GM12878 (cell line): Measurements from ENCODE around the gene NANOS1. TPM values are rescaled to one million over a fixed set of nuclear protein-coding genes. Genes with fewer than 3 reads are reported as not detected.

Experiments
- ATAC-seq: fragments of 200-7000 bp; cut with Tn5 transposase; 3 replicates; pipeline ENCODE4 v1.9.1; 2020; ENCODE audit warnings: mild to moderate bottlenecking, moderate library complexity
- BruUV-seq: library from RNA; stranded (reverse); fragments of 400-500 nt; replicated peaks from 2 replicates; lab custom pipeline; 2021; lab: Mats Ljungman, UMichigan
- CTCF ChIA-PET: fragments of 300-600 bp; sonication (Branson Sonifier 250); formaldehyde crosslinking; extraction: SDS; loops from one replicate; lab custom pipeline; 2021; ENCODE audit warnings: inconsistent platforms; lab: Yijun Ruan, JAX
- POLR2A ChIA-PET: fragments of 350-600 bp; formaldehyde crosslinking; extraction: SDS; loops from one replicate; lab custom pipeline; 2021; ENCODE audit warnings: inconsistent platforms; lab: Charles Lee
- RAD21 ChIA-PET: fragments of 300-600 bp; sonication (Branson Sonifier 250); formaldehyde crosslinking; loops from one replicate; lab custom pipeline; 2023; ENCODE audit warnings: antibody characterized with exemption; ENCODE audit not compliant: unreplicated experiment; lab: Charles Lee
- SMC1A ChIA-PET: fragments of 300-600 bp; sonication (Branson Sonifier 250); formaldehyde crosslinking; loops from one replicate; lab custom pipeline; 2023; ENCODE audit not compliant: unreplicated experiment, uncharacterized antibody; lab: Charles Lee
- DNase-seq: peaks from one replicate; pipeline ENCODE4 v3.0.0-alpha.2; 2011; ENCODE audit warnings: low read depth, low spot score
- FAIRE-seq: peaks from 3 replicates; lab custom pipeline; 2011; peaks lifted over from hg19 to GRCh38; lab: Jason Lieb, UNC
- H2AFZ ChIP-seq: 2 replicates; pipeline ENCODE4 v1.6.0; 2011; ENCODE audit warnings: low read depth, low read length, control low read depth; ENCODE audit not compliant: control insufficient read depth
- H3K27ac ChIP-seq: 2 replicates; pipeline ENCODE4 v1.5.1; 2011; ENCODE audit warnings: control low read depth; ENCODE audit not compliant: control insufficient read depth, insufficient read depth
- H3K27me3 ChIP-seq, 2 experiments: replicated peaks in 1 of 2; 2 replicates each; pipeline versions ENCODE4 v1.6.0 to v1.6.1; 2011; ENCODE audit warnings: low read length in 1 of 2; ENCODE audit not compliant: control insufficient read depth in 2 of 2, insufficient read depth in 2 of 2
- H3K36me3 ChIP-seq, 2 experiments: 2 replicates each; pipeline ENCODE4 v1.5.1; 2011; ENCODE audit warnings: low read length in 1 of 2; ENCODE audit not compliant: control insufficient read depth in 2 of 2, insufficient read depth in 2 of 2
- H3K4me1 ChIP-seq: 2 replicates; pipeline ENCODE4 v1.6.1; 2011; ENCODE audit warnings: mild to moderate bottlenecking, low read length, moderate library complexity, mixed read lengths; ENCODE audit not compliant: control insufficient read depth, insufficient read depth
- H3K4me2 ChIP-seq: 2 replicates; pipeline ENCODE4 v1.6.0; 2011; ENCODE audit warnings: control low read depth; ENCODE audit not compliant: control insufficient read depth, insufficient read depth
- H3K4me3 ChIP-seq: fragments of 200-600 bp; sonication (generic); 2 replicates; pipeline ENCODE4 v1.5.1; 2016
- H3K79me2 ChIP-seq: 2 replicates; pipeline ENCODE4 v1.6.0; 2011; ENCODE audit warnings: low read length; ENCODE audit not compliant: control insufficient read depth, insufficient read depth
- H3K9ac ChIP-seq: 2 replicates; pipeline ENCODE4 v1.8.0; 2011; ENCODE audit warnings: low read length, control low read depth, mixed read lengths; ENCODE audit not compliant: control insufficient read depth, insufficient read depth
- H3K9me3 ChIP-seq: replicated peaks from 3 replicates; pipeline ENCODE4 v1.5.1; 2011; ENCODE audit warnings: mild to moderate bottlenecking, low read length; ENCODE audit not compliant: control insufficient read depth, insufficient read depth
- H4K20me1 ChIP-seq: 2 replicates; pipeline ENCODE4 v1.6.0; 2011; ENCODE audit not compliant: control insufficient read depth, insufficient read depth
- BMI1 ChIP-seq: fragments of 450-650 bp; IDR thresholded peaks from 2 replicates; pipeline ENCODE4 v1.6.1; 2016; ENCODE audit warnings: mild to moderate bottlenecking, moderate library complexity, borderline replicate concordance
- CBFB ChIP-seq: IDR thresholded peaks from 2 replicates; pipeline ENCODE4 v1.6.1; 2016; ENCODE audit warnings: antibody characterized with exemption, low read depth
- JUND ChIP-seq: IDR thresholded peaks from 2 replicates; pipeline ENCODE4 v1.6.1; 2012; ENCODE audit warnings: low read depth, mild to moderate bottlenecking, low read length, improper control_type of control experiment, moderate library complexity
- MTA3 ChIP-seq: IDR thresholded peaks from 2 replicates; pipeline ENCODE4 v1.6.1; 2012; ENCODE audit warnings: low read length, inconsistent platforms, borderline replicate concordance
- NBN ChIP-seq: fragments of 450-650 bp; IDR thresholded peaks from 2 replicates; pipeline ENCODE4 v1.6.1; 2016
- RFX5 ChIP-seq: IDR thresholded peaks from 2 replicates; pipeline ENCODE4 v1.6.1; 2011; ENCODE audit warnings: low read depth, low read length, improper control_type of control experiment
- SMAD5 ChIP-seq: IDR thresholded peaks from 2 replicates; pipeline ENCODE4 v1.6.1; 2016; ENCODE audit warnings: antibody characterized with exemption, low read depth
- SMARCA5 ChIP-seq: fragments of 450-650 bp; IDR thresholded peaks from 2 replicates; pipeline ENCODE4 v1.6.1; 2017; ENCODE audit warnings: mild to moderate bottlenecking
- SREBF1 ChIP-seq: IDR thresholded peaks from 2 replicates; pipeline ENCODE4 v1.6.1; 2012; ENCODE audit warnings: mild to moderate bottlenecking, low read length
- WGBS: methylation state at CpG from one replicate; pipeline ENCODE4 v1.1.6; 2016; ENCODE audit warnings: low lambda C conversion rate; ENCODE audit not compliant: insufficient replicate concordance, insufficient coverage; ENCODE audit errors: missing lambda C conversion rate; 5-methylcytosine and 5-hydroxymethylcytosine counted together
- in situ Hi-C: fragments of 300-500 bp; cut with MboI; formaldehyde crosslinking; loops from 9 replicates; pipeline ENCODE4 v1.14.3; 2018; ENCODE audit warnings: mixed read lengths
- intact Hi-C: fragments of 100-400 bp; cut with micrococcal nuclease; formaldehyde crosslinking; loops from one replicate; pipeline ENCODE4 v1.14.2; 2022; ENCODE audit not compliant: unreplicated experiment
- polyA plus RNA-seq, 11 experiments: library from polyadenylated mRNA; depleted of rRNA in 4 of 11; unstranded in 6 of 11; stranded (reverse) in 5 of 11; fragments of >200 nt; fragmentation: Nextera tagmentation in 4 of 11; fragmentation: Illumina TruSeq in 1 of 11; extraction: Ambion mirVana in 4 of 11; extraction: Trizol in 1 of 11; gene quantifications; 1 replicate in 1 of 11; 2 replicates in 10 of 11; pipeline versions ENCODE4 v1.2.1 to v1.2.3, GENCODE V29; 2011 to 2016; ENCODE audit warnings: inconsistent platforms in 2 of 11, missing spikeins in 2 of 11, low read depth in 1 of 11
- total RNA-seq, 4 experiments: library from RNA; depleted of rRNA in 3 of 4; stranded (reverse); fragments of >200 nt in 3 of 4; fragmentation: Illumina TruSeq in 1 of 4; extraction: Trizol in 1 of 4; gene quantifications; 2 replicates each; pipeline versions ENCODE4 v1.2.1 to v1.2.3, GENCODE V29; 2013 to 2021
- TF ChIP-seq, protein P1 (sequence below): fragments of 450-650 bp; IDR thresholded peaks from 2 replicates; pipeline ENCODE4 v1.6.1; 2017; ENCODE audit warnings: low read depth, mild to moderate bottlenecking, moderate library complexity
- TF ChIP-seq, protein P2 (sequence below): fragments of 450-650 bp; formaldehyde crosslinking; IDR thresholded peaks from 2 replicates; pipeline ENCODE4 v1.5.0; 2022; ENCODE audit warnings: mild to moderate bottlenecking, missing genetic modification characterization
- TF ChIP-seq, protein P3 (sequence below): IDR thresholded peaks from 2 replicates; pipeline ENCODE4 v1.6.1; 2011; ENCODE audit warnings: low read depth, low read length, improper control_type of control experiment, borderline replicate concordance
- TF ChIP-seq, protein P4 (sequence below): IDR thresholded peaks from 2 replicates; pipeline ENCODE4 v1.6.1; 2012; ENCODE audit warnings: low read depth, low read length, improper control_type of control experiment
- TF ChIP-seq, protein P5 (sequence below): fragments of 150-350 bp; IDR thresholded peaks from 2 replicates; pipeline ENCODE4 v1.6.1; 2016; ENCODE audit warnings: low read depth, low read length

Gene NANOS1
- total and polyA plus RNA-seq, 10 of the 15 experiments (the other 5 are each of a cell fraction or from before 2014, with no cell fraction given), result 0.03 to 0.55 (median 0.28) TPM; not detected in 2

DNA sequence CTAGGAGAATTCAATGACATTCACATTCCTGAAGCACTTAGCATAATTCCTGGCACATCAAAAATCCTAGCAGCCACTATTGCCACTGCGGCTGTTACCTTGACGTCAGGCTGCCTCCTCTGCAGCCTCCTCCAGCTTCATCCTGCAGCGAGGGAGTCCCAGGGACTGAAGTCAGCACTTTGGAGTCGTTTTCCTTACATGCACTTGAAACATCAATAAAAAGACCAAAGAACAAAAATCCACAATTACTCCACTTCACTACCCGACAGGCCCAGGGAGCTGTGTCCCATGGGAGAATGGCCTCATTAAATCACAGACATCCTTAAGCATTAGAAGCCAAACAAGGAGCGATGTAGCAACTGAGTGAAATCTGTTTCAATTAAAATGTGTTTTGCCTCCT lies 48.6 kb upstream of the NANOS1 start (continued):
- TF ChIP-seq SMAD5 (no peak), JUND (no peak), SREBF1 (no peak), SMARCA5 (no peak)
- TF ChIP-seq, protein P1, sequence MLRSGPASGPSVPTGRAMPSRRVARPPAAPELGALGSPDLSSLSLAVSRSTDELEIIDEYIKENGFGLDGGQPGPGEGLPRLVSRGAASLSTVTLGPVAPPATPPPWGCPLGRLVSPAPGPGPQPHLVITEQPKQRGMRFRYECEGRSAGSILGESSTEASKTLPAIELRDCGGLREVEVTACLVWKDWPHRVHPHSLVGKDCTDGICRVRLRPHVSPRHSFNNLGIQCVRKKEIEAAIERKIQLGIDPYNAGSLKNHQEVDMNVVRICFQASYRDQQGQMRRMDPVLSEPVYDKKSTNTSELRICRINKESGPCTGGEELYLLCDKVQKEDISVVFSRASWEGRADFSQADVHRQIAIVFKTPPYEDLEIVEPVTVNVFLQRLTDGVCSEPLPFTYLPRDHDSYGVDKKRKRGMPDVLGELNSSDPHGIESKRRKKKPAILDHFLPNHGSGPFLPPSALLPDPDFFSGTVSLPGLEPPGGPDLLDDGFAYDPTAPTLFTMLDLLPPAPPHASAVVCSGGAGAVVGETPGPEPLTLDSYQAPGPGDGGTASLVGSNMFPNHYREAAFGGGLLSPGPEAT, result no peak
- TF ChIP-seq, protein P2, sequence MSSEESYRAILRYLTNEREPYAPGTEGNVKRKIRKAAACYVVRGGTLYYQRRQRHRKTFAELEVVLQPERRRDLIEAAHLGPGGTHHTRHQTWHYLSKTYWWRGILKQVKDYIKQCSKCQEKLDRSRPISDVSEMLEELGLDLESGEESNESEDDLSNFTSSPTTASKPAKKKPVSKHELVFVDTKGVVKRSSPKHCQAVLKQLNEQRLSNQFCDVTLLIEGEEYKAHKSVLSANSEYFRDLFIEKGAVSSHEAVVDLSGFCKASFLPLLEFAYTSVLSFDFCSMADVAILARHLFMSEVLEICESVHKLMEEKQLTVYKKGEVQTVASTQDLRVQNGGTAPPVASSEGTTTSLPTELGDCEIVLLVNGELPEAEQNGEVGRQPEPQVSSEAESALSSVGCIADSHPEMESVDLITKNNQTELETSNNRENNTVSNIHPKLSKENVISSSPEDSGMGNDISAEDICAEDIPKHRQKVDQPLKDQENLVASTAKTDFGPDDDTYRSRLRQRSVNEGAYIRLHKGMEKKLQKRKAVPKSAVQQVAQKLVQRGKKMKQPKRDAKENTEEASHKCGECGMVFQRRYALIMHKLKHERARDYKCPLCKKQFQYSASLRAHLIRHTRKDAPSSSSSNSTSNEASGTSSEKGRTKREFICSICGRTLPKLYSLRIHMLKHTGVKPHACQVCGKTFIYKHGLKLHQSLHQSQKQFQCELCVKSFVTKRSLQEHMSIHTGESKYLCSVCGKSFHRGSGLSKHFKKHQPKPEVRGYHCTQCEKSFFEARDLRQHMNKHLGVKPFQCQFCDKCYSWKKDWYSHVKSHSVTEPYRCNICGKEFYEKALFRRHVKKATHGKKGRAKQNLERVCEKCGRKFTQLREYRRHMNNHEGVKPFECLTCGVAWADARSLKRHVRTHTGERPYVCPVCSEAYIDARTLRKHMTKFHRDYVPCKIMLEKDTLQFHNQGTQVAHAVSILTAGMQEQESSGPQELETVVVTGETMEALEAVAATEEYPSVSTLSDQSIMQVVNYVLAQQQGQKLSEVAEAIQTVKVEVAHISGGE (CRISPR knock-in tag), result no peak
- TF ChIP-seq, protein P3, sequence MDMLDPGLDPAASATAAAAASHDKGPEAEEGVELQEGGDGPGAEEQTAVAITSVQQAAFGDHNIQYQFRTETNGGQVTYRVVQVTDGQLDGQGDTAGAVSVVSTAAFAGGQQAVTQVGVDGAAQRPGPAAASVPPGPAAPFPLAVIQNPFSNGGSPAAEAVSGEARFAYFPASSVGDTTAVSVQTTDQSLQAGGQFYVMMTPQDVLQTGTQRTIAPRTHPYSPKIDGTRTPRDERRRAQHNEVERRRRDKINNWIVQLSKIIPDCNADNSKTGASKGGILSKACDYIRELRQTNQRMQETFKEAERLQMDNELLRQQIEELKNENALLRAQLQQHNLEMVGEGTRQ, result no peak

DNA sequence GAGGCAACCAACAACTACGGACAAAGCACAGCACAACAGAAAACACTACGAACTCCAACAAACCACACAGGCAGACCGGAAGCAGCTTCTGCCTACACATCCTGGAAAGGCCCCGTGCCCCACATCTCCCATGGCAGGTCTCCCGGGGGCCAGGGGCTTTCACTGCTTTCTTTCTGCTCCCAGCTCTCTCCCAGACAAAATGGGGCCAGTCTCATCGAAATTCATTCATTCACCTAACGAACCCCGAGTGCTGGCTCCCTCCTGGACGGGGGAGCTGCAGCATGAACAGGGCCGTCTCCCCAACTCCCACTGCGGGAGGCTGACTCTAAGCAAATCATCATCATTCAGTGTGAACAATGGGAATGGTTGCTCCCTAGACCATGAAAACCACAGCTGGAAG lies 47.6 kb upstream of the NANOS1 start:
- 27% methylated on average over 11 of the region's 11 CpGs for WGBS
- no peaks in the 10 kb centered on the region; a peak in 1 of 4 replicates for H3K27me3 ChIP-seq
- H3K27ac ChIP-seq, result no peak overlapping the region
- no peaks in the 10 kb centered on the region for H3K79me2 ChIP-seq
- ChIA-PET CTCF (no interaction called here), RAD21 (no interaction called here), SMC1A (no interaction called here), POLR2A (no interaction called here)
- peaks cover 12% of the 10 kb centered on the region for H3K4me1 ChIP-seq
- no TSS peak for BruUV-seq
- no peak overlapping the region for H2AFZ ChIP-seq
- in situ Hi-C loops (no loop called here), intact Hi-C loops (no loop called here)
- no peak overlapping the region for H3K9ac ChIP-seq
- H3K36me3 ChIP-seq, result no peaks in the 10 kb centered on the region
- H3K4me2 ChIP-seq, result no peak overlapping the region
- peaks cover 6% of the 10 kb centered on the region; the same call in 2 of the 3 replicates for H3K9me3 ChIP-seq
- H4K20me1 ChIP-seq, result no peaks in the 10 kb centered on the region
- DNase-seq (no peak), ATAC-seq (no peak), FAIRE-seq (no peak)
- no peak overlapping the region for H3K4me3 ChIP-seq
- TF ChIP-seq RFX5, result no peak
- no peak for TF ChIP-seq CBFB
- TF ChIP-seq, protein P4, sequence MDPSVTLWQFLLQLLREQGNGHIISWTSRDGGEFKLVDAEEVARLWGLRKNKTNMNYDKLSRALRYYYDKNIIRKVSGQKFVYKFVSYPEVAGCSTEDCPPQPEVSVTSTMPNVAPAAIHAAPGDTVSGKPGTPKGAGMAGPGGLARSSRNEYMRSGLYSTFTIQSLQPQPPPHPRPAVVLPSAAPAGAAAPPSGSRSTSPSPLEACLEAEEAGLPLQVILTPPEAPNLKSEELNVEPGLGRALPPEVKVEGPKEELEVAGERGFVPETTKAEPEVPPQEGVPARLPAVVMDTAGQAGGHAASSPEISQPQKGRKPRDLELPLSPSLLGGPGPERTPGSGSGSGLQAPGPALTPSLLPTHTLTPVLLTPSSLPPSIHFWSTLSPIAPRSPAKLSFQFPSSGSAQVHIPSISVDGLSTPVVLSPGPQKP, result no peak
- no peak for TF ChIP-seq NBN
- no peak for TF ChIP-seq MTA3
- no peak for TF ChIP-seq BMI1
- TF ChIP-seq, protein P5, sequence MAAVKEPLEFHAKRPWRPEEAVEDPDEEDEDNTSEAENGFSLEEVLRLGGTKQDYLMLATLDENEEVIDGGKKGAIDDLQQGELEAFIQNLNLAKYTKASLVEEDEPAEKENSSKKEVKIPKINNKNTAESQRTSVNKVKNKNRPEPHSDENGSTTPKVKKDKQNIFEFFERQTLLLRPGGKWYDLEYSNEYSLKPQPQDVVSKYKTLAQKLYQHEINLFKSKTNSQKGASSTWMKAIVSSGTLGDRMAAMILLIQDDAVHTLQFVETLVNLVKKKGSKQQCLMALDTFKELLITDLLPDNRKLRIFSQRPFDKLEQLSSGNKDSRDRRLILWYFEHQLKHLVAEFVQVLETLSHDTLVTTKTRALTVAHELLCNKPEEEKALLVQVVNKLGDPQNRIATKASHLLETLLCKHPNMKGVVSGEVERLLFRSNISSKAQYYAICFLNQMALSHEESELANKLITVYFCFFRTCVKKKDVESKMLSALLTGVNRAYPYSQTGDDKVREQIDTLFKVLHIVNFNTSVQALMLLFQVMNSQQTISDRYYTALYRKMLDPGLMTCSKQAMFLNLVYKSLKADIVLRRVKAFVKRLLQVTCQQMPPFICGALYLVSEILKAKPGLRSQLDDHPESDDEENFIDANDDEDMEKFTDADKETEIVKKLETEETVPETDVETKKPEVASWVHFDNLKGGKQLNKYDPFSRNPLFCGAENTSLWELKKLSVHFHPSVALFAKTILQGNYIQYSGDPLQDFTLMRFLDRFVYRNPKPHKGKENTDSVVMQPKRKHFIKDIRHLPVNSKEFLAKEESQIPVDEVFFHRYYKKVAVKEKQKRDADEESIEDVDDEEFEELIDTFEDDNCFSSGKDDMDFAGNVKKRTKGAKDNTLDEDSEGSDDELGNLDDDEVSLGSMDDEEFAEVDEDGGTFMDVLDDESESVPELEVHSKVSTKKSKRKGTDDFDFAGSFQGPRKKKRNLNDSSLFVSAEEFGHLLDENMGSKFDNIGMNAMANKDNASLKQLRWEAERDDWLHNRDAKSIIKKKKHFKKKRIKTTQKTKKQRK, result no peak
